Measurements from ENCODE around the gene EME1.

Gene EME1

DNA sequence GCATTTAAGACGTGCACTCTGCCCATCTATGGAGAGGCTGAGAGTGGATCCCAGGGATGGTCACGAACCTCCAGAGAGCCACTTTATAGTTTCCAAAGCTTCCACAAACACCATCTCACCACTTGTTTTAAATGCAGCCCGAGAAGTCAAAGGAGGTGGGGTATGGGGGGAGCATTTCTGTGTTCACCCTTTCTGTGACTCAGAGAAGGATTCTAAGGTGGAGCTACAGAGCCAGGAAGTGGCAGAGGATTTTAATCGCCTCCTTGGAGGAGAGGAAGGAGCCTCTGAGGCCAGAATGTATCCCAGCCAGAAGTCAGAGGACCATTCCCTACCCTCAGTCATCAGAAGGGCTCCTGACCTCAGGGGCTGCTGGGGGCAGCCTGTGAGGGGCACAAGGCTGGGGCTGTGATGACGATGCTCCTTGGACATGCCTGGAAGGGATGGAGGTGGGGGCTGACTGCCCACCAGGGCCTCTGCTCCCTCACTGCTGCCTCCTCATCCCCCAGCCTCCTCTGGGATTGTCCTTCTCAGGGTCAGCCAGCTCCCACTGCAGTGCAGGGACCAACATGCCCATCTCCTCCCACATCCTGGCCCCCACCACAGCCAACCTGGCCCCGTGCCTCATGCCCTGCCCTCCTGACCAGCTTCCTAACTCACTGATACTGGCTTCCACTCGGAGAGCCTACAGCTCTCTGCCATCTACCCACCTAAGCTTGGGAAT lies 24.3 kb upstream of the EME1 start:
- DNase-seq, result no peak

DNA sequence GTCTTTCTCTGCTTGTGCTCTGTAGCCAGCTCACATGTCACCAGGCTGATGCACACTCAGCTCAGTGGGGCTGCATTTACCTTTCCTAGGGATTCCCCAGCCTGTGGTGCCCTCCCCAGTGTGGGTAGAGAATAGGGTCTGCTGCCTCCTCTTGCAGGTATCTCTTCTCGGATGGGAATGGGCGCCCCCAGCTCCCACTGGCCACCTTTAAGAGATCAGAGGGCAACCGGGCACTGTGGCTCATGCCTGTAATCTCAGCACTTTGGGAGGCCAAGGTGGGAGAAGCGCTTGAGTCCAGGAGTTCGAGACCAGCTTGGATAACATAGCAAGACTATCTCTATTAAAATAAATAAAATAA lies 23.8 kb upstream of the EME1 start:
- no peak for DNase-seq

DNA sequence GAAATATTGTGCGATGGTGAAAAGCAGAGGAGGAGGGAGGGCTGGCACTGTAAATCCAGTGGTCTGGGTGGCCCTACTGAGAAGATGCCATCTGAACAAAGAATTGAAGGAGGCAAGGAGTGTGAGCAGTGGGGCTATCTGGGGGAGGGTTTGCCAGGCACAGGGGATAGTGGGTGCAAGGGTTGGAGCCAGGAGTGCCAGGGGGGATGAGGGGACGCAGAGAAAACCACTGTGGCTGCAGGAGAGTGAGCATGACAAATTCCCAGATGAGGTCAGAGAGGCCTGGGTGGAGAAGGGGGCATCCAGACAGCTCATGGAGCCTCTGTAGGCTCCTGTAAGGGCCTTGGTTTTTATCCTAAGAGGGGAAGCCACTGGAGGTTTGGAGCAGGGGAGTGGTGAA lies 22.3 kb upstream of the EME1 start:
- DNase-seq, result no peak

DNA sequence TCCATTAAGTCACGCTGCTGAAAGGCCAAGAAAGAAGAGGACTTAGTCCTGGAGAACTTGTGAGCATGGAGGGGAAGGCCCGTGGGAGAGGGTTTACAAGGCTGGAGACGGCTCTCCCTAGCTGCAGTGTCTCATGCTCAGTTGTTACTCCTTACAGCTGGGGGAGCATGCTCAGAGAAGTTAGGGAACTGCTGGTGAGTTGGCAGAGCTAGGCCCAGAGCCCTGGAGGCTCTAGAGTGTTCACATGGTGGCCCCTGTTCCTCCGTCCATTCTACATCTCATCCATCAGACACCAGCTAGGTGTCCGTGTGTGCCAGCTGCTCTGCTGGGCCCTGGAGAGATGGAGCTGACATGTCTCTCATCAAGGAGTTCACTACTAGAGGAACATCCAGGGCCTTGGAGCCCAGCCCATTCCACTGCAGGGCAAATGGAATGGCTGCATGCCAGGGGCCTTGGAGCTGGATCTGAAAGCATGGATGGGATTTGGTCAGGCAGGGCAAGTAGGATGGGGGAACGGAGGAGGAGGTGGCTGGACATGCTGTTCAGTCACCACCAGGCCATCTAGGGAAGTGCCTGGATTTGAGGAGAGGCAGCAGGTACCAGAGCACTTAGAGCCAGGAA lies 20.8 kb upstream of the EME1 start:
- no peak for DNase-seq

DNA sequence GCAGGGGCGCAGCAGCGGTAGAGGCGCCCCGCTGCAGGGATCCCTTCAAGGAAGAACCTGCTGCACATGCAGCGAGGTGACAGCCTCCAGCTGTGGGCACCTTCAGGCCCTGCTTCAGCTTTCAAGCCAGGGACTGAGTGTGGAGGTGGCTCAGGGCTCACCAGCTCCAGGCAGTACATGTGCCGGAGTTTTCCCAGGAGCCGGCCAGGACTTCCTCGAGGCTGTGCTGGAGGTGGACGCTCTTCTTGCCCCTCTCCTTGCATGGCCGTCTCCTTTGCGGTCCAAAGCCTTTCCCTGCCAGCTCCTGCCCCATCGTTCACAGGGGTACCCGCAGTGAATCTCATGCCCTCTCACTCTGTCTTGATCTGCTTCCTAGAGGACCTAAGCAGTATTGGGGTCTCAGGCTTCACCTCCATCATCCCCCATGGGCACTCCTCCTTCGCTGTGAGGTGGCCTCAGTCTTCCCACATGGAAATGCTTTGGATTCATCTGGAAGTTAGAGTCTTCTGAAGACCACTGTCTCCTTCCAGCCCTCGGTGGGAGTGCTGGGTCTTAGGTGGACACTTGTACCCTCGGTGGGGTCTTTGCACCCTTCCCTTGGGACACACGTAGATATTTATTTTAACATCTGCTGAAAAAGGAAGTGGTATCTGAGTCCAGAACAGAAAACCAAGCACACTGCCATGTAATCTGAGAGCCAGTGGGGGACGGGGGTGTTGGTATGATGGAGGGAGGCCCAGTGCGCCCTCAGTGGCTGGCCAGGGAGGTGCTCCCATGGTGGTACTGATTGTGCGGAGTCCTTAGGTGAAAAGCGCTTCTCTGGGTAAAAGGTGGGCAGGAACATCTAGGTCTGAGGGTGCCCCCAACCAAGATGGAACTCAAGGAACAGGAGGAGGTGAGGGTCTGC lies 20.1 kb upstream of the EME1 start:
- no peak for DNase-seq

DNA sequence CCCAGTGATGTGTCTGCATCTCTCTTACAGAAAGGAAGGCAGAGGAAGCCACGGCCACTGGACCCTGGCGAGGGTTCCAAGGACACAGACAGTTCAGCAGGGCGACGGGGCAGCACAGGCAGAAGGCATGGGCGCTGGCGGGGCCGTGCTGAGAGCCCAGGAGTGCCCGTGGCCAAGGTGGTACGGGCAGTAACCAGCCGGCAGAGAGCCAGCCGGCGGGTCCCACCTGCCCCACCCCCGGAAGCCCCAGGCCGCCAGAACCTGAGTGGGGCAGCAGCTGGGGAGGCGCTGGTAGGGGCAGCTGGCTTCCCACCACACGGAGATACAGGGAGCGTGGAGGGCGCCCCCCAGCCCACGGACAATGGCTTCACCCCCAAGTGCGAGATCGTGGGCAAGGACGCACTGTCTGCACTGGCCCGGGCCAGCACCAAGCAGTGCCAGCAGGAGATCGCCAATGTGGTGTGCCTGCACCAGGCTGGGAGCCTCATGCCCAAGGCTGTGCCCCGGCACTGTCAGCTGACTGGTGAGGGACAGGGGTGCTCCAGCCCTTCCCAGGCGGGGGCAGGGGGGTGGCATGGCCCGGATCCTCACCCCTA lies 19.3 kb upstream of the EME1 start:
- no peak for DNase-seq

DNA sequence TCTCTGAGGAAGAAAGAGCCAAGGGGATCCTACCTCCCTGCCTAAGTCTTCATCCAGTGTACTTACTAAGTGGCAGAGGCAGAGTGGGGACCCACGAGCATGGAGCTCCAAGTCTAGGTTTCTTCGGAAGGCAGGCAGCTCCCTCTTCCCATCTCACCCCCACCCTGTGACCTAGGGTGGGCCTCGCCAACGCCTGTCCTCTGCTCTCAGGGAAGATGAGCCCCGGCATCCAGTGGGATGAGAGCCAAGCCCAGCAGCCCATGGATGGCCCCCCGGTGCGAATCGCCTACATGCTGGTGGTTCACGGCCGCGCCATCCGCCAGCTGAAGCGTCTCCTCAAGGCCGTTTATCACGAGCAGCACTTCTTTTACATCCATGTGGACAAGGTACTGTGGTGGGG lies 18.8 kb upstream of the EME1 start:
- no peak for DNase-seq

DNA sequence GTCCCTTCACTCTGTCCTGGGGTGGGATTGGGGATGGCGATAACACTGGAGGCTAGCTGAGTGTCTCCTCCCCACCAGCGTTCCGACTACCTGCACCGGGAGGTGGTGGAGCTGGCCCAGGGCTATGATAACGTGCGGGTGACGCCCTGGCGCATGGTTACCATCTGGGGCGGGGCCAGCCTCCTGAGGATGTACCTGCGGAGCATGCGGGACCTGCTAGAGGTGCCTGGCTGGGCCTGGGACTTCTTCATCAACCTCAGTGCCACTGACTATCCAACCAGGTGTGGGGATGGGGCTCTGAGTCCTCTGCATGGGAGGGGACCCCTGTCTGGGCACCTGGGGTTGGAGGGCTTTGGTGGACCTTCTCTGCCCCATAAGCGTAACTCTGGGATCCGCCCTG lies 18.3 kb upstream of the EME1 start:
- DNase-seq, result no peak

DNA sequence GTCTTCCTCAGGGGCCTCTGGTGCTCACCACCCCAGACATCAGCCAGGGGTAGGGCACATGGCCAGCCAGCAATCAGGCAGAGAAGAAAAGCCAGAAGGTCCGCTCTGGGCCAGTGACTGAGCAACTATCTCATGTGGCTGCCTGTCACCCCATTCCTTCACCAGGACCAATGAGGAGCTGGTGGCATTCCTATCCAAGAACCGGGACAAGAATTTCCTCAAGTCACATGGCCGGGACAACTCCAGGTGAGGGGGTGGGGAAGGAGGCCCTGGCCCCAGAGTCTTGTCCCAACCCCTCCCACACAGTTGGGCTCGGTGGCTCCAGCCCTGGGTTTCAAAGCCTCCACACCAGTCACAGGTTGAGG lies 17.7 kb upstream of the EME1 start:
- no peak for DNase-seq

DNA sequence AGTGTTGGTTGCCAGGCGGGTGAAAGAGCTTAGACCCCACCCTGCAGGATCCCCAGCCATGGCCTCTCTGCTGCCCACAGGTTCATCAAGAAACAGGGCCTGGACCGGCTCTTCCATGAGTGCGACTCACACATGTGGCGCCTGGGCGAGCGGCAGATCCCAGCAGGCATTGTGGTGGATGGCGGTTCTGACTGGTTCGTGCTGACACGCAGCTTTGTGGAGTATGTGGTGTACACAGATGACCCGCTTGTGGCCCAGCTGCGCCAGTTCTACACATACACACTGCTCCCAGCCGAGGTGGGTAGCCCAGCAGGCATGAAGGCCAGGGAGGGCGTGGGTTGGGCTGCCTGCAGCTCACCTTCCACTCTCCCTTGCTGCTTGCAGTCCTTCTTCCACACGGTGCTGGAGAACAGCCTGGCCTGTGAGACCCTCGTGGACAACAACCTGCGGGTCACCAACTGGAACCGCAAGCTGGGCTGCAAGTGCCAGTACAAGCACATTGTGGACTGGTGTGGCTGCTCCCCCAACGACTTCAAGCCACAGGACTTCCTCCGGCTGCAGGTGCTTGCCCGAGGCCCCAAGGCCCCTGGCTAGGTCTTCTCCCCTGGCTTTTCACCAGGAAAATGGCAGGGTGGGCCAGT lies 17.2 kb upstream of the EME1 start:
- no peak for DNase-seq

DNA sequence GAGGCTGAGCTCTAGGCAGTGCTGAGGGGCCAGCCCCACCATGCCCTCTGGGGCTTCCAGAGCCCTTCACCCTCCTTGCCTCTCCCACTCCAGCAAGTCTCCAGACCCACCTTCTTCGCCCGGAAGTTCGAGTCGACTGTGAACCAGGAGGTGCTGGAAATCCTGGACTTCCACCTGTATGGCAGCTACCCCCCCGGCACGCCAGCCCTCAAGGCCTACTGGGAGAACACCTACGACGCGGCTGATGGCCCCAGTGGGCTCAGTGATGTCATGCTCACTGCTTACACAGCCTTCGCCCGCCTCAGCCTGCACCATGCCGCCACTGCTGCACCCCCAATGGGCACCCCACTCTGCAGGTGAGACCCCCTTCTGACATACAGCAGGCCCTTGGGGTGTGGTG lies 16.6 kb upstream of the EME1 start:
- DNase-seq, result no peak

DNA sequence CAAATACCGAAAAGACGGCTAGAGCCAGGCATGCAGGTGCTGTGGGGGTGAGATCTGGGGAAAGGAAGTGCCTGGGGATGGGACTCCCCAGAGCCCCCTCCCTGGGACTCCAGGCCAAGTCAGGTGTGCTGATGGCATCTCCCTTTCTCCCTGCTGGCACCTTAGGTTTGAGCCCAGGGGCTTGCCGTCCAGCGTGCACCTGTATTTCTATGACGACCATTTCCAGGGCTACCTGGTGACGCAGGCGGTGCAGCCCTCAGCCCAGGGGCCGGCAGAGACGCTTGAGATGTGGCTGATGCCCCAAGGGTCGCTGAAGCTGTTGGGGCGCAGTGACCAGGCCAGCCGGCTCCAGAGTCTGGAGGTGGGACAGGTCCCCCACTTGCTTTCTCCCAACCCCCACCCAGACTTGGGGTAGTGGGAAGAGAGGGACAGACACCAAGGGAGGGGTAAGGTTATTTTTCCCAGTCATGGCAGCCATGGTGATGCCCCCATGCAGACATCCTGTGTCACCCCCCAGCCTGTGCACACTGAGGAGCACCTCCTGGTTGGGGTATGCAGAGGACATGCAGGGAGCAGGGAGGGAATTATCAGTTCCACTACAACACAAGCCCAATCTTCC lies 16.0 kb upstream of the EME1 start:
- no peak for DNase-seq

DNA sequence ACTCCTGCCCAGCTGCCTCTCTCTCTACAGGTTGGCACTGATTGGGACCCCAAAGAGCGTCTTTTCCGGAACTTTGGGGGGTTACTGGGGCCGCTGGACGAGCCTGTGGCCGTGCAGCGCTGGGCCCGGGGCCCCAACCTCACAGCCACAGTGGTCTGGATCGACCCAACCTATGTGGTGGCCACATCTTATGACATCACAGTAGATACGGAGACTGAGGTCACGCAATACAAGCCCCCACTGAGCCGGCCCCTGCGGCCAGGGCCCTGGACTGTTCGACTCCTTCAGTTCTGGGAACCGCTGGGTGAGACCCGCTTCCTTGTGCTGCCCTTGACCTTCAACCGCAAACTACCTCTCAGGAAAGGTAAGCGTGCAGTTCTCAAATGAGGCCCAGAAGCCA lies 14.9 kb upstream of the EME1 start:
- DNase-seq, result no peak

DNA sequence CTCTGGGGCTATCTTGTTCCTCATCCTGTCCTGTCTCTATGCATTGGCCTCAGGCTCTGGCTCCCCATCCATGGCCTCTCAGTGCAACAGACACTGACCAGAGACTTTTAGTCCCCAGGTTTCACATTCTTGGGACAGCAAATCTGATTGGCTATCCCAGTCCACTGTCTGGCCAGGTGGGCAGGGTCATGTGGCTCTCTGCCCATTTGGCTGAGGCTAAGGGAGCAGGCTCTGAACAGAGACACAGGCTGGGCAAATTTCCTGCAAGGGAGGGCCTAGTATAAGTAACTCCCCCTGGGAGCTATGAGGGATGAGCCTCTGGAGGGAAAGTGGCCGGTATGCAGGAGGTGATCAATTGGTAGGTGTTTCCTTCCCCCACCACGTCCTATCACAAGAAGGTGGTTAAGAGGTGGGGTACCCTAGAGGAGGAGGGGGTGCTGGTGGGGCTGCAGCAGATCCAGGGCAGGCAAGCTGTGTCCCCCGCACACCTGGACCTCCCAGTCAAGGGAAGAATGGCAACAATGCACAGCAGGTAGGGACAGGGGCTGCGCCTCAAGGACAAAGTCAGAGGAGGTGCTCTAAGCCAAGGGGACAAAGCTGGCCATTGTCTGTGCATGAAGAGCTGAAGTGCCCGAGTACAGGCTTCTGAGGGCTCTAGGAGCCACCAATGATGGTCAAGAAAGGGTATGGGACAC lies 13.9 kb upstream of the EME1 start:
- no peak for DNase-seq

DNA sequence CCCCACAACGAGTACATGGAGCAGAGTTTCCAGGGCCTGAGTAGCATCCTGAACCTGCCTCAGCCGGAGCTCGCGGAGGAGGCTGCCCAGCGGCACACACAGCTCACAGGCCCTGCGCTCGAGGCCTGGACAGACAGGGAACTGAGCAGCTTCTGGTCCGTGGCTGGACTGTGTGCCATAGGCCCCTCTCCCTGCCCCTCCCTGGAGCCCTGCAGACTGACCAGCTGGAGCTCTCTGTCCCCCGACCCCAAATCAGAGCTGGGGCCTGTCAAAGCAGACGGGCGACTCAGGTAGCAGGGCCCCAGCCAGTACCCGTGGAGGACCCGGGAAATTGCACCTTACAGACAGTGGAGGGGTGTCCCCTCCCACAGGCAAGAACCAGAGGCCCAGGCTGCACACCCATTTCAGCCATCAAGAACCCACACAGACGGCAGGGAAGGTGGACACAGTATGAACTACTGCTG lies 13.0 kb upstream of the EME1 start:
- no peak for DNase-seq

DNA sequence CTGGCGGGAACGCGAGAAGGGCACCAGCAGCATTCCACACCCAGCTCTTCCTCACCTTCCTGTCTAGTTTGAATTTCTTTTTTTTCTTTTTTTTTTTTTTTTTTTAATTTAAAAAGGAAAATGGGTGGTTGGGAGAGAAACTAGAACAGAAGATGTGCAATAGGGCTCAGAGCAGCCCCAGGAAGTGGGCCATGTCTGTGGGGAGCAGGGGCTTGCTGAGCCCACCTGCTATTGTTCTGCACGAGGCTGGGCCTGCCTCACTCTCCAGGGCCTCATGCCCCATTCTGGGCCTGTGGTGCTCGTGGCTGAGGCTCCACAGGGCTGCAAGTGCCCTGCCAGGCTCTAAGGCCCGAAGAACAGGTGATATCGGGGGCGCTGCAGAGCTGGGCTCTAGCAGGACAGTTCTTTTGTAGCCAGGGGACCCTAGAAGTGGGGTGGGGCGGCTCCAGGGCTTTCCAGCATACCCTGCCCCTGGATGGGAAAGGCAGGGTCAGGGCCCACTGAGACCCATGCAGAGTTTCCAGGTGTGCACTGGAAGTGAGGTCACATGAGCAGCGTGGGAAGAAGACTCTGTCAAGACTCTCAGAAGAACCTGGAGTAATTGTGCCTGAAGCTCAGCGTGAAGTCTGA lies 12.4 kb upstream of the EME1 start:
- DNase-seq, result no peak

DNA sequence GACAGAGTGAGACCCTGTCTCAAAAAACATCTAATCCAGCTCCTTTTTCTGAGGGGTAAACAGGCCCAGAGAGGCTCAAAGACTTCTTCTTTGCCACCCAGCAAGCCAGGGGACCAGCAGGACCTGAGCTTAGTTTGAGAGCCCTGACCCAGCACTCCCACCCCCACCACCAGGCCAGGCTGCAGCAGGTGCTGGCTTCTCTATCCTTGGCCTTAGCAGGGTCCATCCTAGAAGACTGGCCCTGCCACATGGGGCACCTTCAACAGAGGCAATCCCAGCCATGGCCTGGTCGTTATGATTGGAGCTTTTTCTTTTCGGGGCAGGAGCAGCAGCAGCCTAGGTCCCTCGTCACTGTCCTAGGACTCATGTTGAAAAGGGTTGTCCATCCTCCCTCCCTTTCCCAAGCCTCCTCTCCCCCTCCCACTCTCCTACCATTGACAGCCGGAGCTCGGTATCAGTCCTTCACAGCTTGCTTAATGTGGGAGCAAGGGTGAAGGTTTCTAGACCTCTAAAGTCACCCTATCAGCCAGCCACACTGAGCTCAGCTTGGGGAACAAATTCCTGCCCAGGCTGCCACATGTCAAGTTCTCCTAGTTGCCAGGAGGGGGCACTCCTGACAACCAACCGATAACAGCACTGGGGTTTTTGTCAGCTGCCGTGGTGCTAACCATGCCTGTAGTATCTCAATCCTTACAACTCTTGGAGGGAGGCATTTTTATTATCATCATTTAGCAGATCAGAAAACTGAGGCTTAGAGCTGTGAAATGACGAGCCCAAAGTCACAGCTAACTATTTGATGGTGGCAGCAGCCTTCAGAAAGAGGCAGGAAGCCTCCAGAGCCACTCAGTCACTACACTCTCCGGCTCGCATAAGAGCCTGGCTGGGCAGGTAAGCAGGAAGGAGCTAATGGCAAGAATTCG lies 11.2 kb upstream of the EME1 start:
- DNase-seq, result no peak

DNA sequence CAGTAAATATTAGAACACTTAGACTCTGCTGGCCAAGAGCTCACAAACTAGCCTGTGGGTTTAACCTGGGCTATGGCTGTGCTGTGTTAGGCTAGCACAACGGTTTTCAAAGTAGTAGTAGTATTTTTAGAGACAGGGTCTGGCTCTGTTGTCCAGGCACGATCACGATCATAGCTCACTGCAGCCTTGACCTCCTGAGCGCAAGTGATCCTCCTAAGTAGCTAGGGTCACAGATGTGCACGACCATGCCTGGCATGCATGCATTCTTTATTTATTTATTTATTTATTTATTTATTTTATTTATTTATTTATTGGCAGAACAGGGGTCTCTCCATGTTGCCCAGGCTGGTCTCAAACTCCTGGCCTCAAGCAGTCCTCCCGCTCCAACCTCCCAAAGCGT lies 10.4 kb upstream of the EME1 start:
- no peak for DNase-seq

DNA sequence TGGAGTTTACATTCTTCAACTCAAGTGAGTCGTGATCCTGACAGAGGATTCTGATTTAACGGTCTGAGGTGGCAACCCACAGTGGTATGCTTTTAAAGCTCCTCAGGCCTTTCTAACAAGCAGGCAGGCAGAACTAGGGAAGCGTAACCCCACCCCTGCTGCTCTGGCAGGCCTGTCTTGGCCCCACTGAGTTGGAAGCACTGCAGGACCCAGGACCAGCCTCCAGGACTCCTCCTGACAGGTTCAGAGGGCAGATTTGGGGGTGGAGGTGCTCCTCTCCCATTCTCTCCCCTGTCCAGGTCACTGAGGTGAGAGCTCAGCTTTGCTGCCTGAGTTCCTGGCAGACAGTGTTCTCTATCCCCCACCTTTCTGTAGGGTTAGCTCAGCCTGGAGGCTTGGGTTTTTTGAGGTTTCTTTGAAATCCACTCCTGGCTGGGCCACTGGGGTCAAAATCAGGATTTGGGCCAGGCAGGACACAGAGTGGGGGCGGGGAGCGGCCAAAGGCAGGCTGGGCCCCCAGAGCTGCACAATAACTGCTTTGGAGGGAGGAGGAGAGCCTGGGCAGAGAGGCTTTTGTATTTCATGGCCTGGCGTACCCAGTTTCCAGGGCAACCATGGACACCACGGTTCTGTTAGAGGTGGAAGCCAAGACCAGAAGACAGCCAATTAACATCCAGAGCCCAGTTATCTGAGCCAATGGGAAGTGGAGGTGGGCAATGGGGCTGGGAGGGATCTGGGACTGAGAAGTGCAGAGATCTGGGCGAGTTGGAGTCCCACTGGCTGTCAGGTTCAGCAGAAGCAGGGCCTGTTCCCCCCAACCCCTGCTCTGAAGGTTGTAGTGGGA lies 9.6 kb upstream of the EME1 start:
- no peak for DNase-seq

Data from DMS79 treated with DMSO at 0.1 percent for 48 hours (cell line).